Urinary bladder (tissue), 4 donors: Measurements from ENCODE around the gene PNPLA7. TPM values are rescaled to one million over a fixed set of nuclear protein-coding genes. Genes with fewer than 3 reads are reported as not detected.
"Not testable (repeated sequence)": the region's sequence is repeated elsewhere in the genome, so short reads cannot be mapped to it uniquely, and the experiment has no call there.

Experiments
- DNase-seq: peaks from one replicate; pipeline ENCODE4 v3.0.0-alpha.2; 2015; ENCODE audit errors: extremely low spot score
- H3K27ac ChIP-seq: one replicate; pipeline ENCODE4 v1.5.1; 2013; ENCODE audit warnings: low read depth, mild to moderate bottlenecking, moderate library complexity
- H3K36me3 ChIP-seq: one replicate; pipeline ENCODE4 v1.6.1; 2013; ENCODE audit warnings: mild to moderate bottlenecking, moderate library complexity; ENCODE audit not compliant: insufficient read depth
- H3K4me1 ChIP-seq: one replicate; pipeline ENCODE4 v1.6.1; 2013; ENCODE audit warnings: mild to moderate bottlenecking, moderate library complexity; ENCODE audit not compliant: insufficient read depth
- H3K4me3 ChIP-seq: one replicate; pipeline ENCODE4 v1.5.1; 2013; ENCODE audit warnings: low read depth, low read length
- WGBS: extraction: QIAGEN DNeasy Blood & Tissue Kit; methylation state at CpG from one replicate; pipeline ENCODE4 v1.1.7; 2013; 5-methylcytosine and 5-hydroxymethylcytosine counted together
- polyA plus RNA-seq: library from polyadenylated mRNA; stranded (reverse); fragments of 200-250 nt; gene quantifications from one replicate; pipeline ENCODE4 v1.2.3, GENCODE V29; 2013
- total RNA-seq: library from RNA; depleted of rRNA; stranded (reverse); fragments of >200 nt; gene quantifications from one replicate; pipeline ENCODE4 v1.2.3, GENCODE V29; 2014
- donor health status: healthy with polysubstance abuse.
- donor health status: healthy.

Gene PNPLA7
- total and polyA plus RNA-seq, 2 donors: 1.1 to 6.4 TPM

- no peak for DNase-seq
- no peaks in the 10 kb centered on the region for H3K4me1 ChIP-seq
- 51% methylated on average over 30 of the region's 30 CpGs for WGBS
- H3K4me3 ChIP-seq: peak overlapping the region; percentile 8
- H3K27ac ChIP-seq: peak overlapping the region; percentile 55
- no peaks in the 10 kb centered on the region for H3K36me3 ChIP-seq
These were observed 138.4 kb downstream of the PNPLA7 start for GRCh38 chr9:137411645-137412380.

GRCh38 chr9:137411260-137411644 lies 138.9 kb downstream of the PNPLA7 start:
- no peak overlapping the region for H3K27ac ChIP-seq
- no peaks in the 10 kb centered on the region for H3K4me1 ChIP-seq
- 60% methylated on average over 17 of the region's 17 CpGs for WGBS
- H3K4me3 ChIP-seq: peak overlapping the region; percentile 8
- DNase-seq: no peak
- H3K36me3 ChIP-seq: no peaks in the 10 kb centered on the region

GRCh38 chr9:137410891-137411249 lies 139.3 kb downstream of the PNPLA7 start:
- WGBS: 90% methylated on average over 15 of the region's 15 CpGs
- no peak overlapping the region for H3K27ac ChIP-seq
- no peaks in the 10 kb centered on the region for H3K36me3 ChIP-seq
- no peak for DNase-seq
- H3K4me1 ChIP-seq: no peaks in the 10 kb centered on the region
- no peak overlapping the region for H3K4me3 ChIP-seq

- not testable (repeated sequence) for H3K4me3 ChIP-seq, H3K36me3 ChIP-seq, H3K27ac ChIP-seq, DNase-seq, H3K4me1 ChIP-seq
- WGBS: 85% methylated on average over 18 of the region's 18 CpGs
These were observed 139.8 kb downstream of the PNPLA7 start for GRCh38 chr9:137410236-137410890.

Other genes with a start within 250 kb of the PNPLA7 start
- 6.3 TPM for gene NRARP, start 248.1 kb downstream of the PNPLA7 start, total RNA-seq
- 6.5 TPM for gene NRARP, start 248.1 kb downstream of the PNPLA7 start, polyA plus RNA-seq
- gene EXD3, start 127.2 kb downstream of the PNPLA7 start, total RNA-seq: 7.5 TPM
- gene EXD3, start 127.2 kb downstream of the PNPLA7 start, polyA plus RNA-seq: 12.0 TPM
- gene NOXA1, start 127.0 kb downstream of the PNPLA7 start, total RNA-seq: 0.90 TPM
- 3.0 TPM for gene NOXA1, start 127.0 kb downstream of the PNPLA7 start, polyA plus RNA-seq
- gene ENTPD8, start 109.0 kb downstream of the PNPLA7 start, total RNA-seq: 0.16 TPM
- gene ENTPD8, start 109.0 kb downstream of the PNPLA7 start, polyA plus RNA-seq: not detected
- 8.6 TPM for gene NSMF, start 91.1 kb downstream of the PNPLA7 start, total RNA-seq
- gene NSMF, start 91.1 kb downstream of the PNPLA7 start, polyA plus RNA-seq: 36.2 TPM
- gene MRPL41, start 1.5 kb upstream of the PNPLA7 start, total RNA-seq: 16.7 TPM
- gene MRPL41, start 1.5 kb upstream of the PNPLA7 start, polyA plus RNA-seq: 74.9 TPM
- gene DPH7, start 28.5 kb upstream of the PNPLA7 start, total RNA-seq: 21.2 TPM
- 28.8 TPM for gene DPH7, start 28.5 kb upstream of the PNPLA7 start, polyA plus RNA-seq
- 7.9 TPM for gene ZMYND19, start 40.1 kb upstream of the PNPLA7 start, total RNA-seq
- gene ZMYND19, start 40.1 kb upstream of the PNPLA7 start, polyA plus RNA-seq: 13.2 TPM
- 14.3 TPM for gene ARRDC1, start 55.3 kb upstream of the PNPLA7 start, total RNA-seq
- gene ARRDC1, start 55.3 kb upstream of the PNPLA7 start, polyA plus RNA-seq: 37.5 TPM
- gene EHMT1, start 68.6 kb upstream of the PNPLA7 start, total RNA-seq: 48.6 TPM
- gene EHMT1, start 68.6 kb upstream of the PNPLA7 start, polyA plus RNA-seq: 44.7 TPM